MM.1S (cell line): ENCODE measurements around the gene OBP2B.
"Not testable (repeated sequence)": the region's sequence is repeated elsewhere in the genome, so short reads cannot be mapped to it uniquely, and the experiment has no call there.

ENCODE experiments used
- DNase-seq: peaks from one replicate; pipeline ENCODE4 v3.0.0-alpha.2; 2015
- H2AFZ ChIP-seq: fragments of 300-600 bp; sonication (generic); 2 replicates; pipeline ENCODE4 v1.6.0; 2016; ENCODE audit warnings: antibody characterized with exemption, low read length
- H3F3A ChIP-seq: fragments of 300-600 bp; sonication (generic); 2 replicates; pipeline ENCODE4 v1.6.1; 2016; ENCODE audit warnings: mild to moderate bottlenecking, antibody characterized with exemption, low read length, moderate library complexity, mixed read lengths; ENCODE audit not compliant: insufficient read depth
- H3K27ac ChIP-seq: fragments of 300-600 bp; sonication (generic); 2 replicates; pipeline ENCODE4 v1.5.1; 2016; ENCODE audit warnings: mild to moderate bottlenecking, low read length
- H3K27me3 ChIP-seq: fragments of 300-600 bp; sonication (generic); replicated peaks from 2 replicates; pipeline ENCODE4 v1.6.0; 2016; ENCODE audit warnings: low read length; ENCODE audit not compliant: insufficient read depth
- H3K36me3 ChIP-seq: fragments of 300-600 bp; sonication (generic); replicated peaks from 2 replicates; pipeline ENCODE4 v1.6.1; 2016; ENCODE audit warnings: mild to moderate bottlenecking, low read length, mixed read lengths; ENCODE audit not compliant: insufficient read depth
- H3K4me1 ChIP-seq: fragments of 300-600 bp; sonication (generic); 2 replicates; pipeline ENCODE4 v1.6.1; 2016; ENCODE audit warnings: low read length, mixed read lengths
- H3K4me2 ChIP-seq: fragments of 300-600 bp; sonication (generic); 2 replicates; pipeline ENCODE4 v1.6.0; 2016; ENCODE audit warnings: low read depth, low read length
- H3K4me3 ChIP-seq: fragments of 300-600 bp; sonication (generic); 2 replicates; pipeline ENCODE4 v1.5.1; 2016; ENCODE audit warnings: low read length, mixed read lengths
- H3K79me2 ChIP-seq: fragments of 300-600 bp; sonication (generic); 2 replicates; pipeline ENCODE4 v1.6.1; 2016; ENCODE audit warnings: mixed run types, low read length, mixed read lengths
- H3K9ac ChIP-seq: fragments of 300-600 bp; sonication (generic); 2 replicates; pipeline ENCODE4 v1.6.1; 2016; ENCODE audit warnings: low read length, mixed read lengths
- H3K9me2 ChIP-seq: fragments of 300-600 bp; sonication (generic); replicated peaks from 2 replicates; pipeline ENCODE4 v1.6.1; 2016; ENCODE audit warnings: mild to moderate bottlenecking, low read length, mixed read lengths; ENCODE audit not compliant: insufficient read depth
- H3K9me3 ChIP-seq: fragments of 300-600 bp; sonication (generic); replicated peaks from 2 replicates; pipeline ENCODE4 v1.6.1; 2016; ENCODE audit warnings: mild to moderate bottlenecking, low read length, mixed read lengths; ENCODE audit not compliant: insufficient read depth
- H4K20me1 ChIP-seq: fragments of 300-600 bp; sonication (generic); 2 replicates; pipeline ENCODE4 v1.6.1; 2016; ENCODE audit warnings: mild to moderate bottlenecking, low read length, moderate library complexity, mixed read lengths; ENCODE audit not compliant: insufficient read depth
- CTCF ChIP-seq: fragments of 300-600 bp; sonication (generic); IDR thresholded peaks from 2 replicates; pipeline ENCODE4 v1.5.1; 2016; ENCODE audit warnings: antibody characterized with exemption, low read length, mixed read lengths
- EZH2 ChIP-seq: fragments of 300-600 bp; sonication (generic); optimal IDR thresholded peaks from 2 replicates; pipeline ENCODE3; 2017; ENCODE audit warnings: low read depth, mild to moderate bottlenecking, antibody characterized with exemption, low read length, mixed read lengths
- EZH2phosphoT487 ChIP-seq: fragments of 300-600 bp; sonication (generic); IDR thresholded peaks from 2 replicates; pipeline ENCODE4 v1.6.1; 2018; ENCODE audit warnings: antibody characterized with exemption, low read length

The OBP2B gene

GRCh38 chr9:133235549-133236222 is 26.6 kb upstream of the OBP2B start:
- H3K79me2 ChIP-seq: no peaks in the 10 kb centered on the region
- no peak overlapping the region for H3K4me2 ChIP-seq
- no peaks in the 10 kb centered on the region for H3K9me2 ChIP-seq
- no peak overlapping the region for H3K4me3 ChIP-seq
- no peak overlapping the region for H2AFZ ChIP-seq
- H3K9ac ChIP-seq: no peak overlapping the region
- no peaks in the 10 kb centered on the region for H3K4me1 ChIP-seq
- DNase-seq: no peak
- no peaks in the 10 kb centered on the region for H3K36me3 ChIP-seq
- TF ChIP-seq CTCF (no peak), EZH2 (no peak), EZH2phosphoT487 (no peak)
- H3K9me3 ChIP-seq: no peaks in the 10 kb centered on the region
- H3F3A ChIP-seq: no peaks in the 10 kb centered on the region
- no peaks in the 10 kb centered on the region for H4K20me1 ChIP-seq
- peaks cover 93% of the 10 kb centered on the region for H3K27me3 ChIP-seq
- no peak overlapping the region for H3K27ac ChIP-seq

- no peak overlapping the region for H2AFZ ChIP-seq
- H3K27ac ChIP-seq: no peak overlapping the region
- no peak overlapping the region for H3K9ac ChIP-seq
- H3K36me3 ChIP-seq: no peaks in the 10 kb centered on the region
- DNase-seq: no peak
- H3K9me3 ChIP-seq: no peaks in the 10 kb centered on the region
- H3F3A ChIP-seq: no peaks in the 10 kb centered on the region
- H3K4me1 ChIP-seq: no peaks in the 10 kb centered on the region
- H3K9me2 ChIP-seq: no peaks in the 10 kb centered on the region
- H3K27me3 ChIP-seq: peaks cover 93% of the 10 kb centered on the region
- no peak overlapping the region for H3K4me3 ChIP-seq
- no peak overlapping the region for H3K4me2 ChIP-seq
- H4K20me1 ChIP-seq: no peaks in the 10 kb centered on the region
- no peaks in the 10 kb centered on the region for H3K79me2 ChIP-seq
- TF ChIP-seq EZH2phosphoT487 (no peak), CTCF (no peak), EZH2 (no peak)
Observed at GRCh38 chr9:133234577-133235322, 25.7 kb upstream of the OBP2B start.

- Histone ChIP-seq H3K4me2 (no peak overlapping the region), H3K4me1 (no peaks in the 10 kb centered on the region), H3K9me2 (no peaks in the 10 kb centered on the region), H3K36me3 (no peaks in the 10 kb centered on the region), H3K79me2 (no peaks in the 10 kb centered on the region), H3K27me3 (peaks cover 92% of the 10 kb centered on the region), H2AFZ (no peak overlapping the region), H3K9ac (no peak overlapping the region), H3K27ac (no peak overlapping the region), H4K20me1 (no peaks in the 10 kb centered on the region), H3F3A (no peaks in the 10 kb centered on the region), H3K9me3 (no peaks in the 10 kb centered on the region), H3K4me3 (no peak overlapping the region)
- DNase-seq: no peak
- no peak for TF ChIP-seq EZH2phosphoT487
- TF ChIP-seq EZH2: no peak
- no peak for TF ChIP-seq CTCF
Observed at GRCh38 chr9:133233681-133234432, 24.8 kb upstream of the OBP2B start.

- H2AFZ ChIP-seq, H3K9ac ChIP-seq, H3K9me2 ChIP-seq, H3K4me3 ChIP-seq, H3K36me3 ChIP-seq, H3F3A ChIP-seq, H3K27ac ChIP-seq, H4K20me1 ChIP-seq, DNase-seq, H3K9me3 ChIP-seq, H3K79me2 ChIP-seq, H3K4me1 ChIP-seq, H3K4me2 ChIP-seq: not testable (repeated sequence)
- peaks cover 89% of the 10 kb centered on the region for H3K27me3 ChIP-seq
Observed at GRCh38 chr9:133231934-133232568, 23.0 kb upstream of the OBP2B start.

- H3F3A ChIP-seq, H3K4me3 ChIP-seq, H3K4me1 ChIP-seq, H3K36me3 ChIP-seq, H3K4me2 ChIP-seq, H3K9ac ChIP-seq, H3K9me2 ChIP-seq, H2AFZ ChIP-seq, DNase-seq, H3K27ac ChIP-seq, H3K9me3 ChIP-seq, H3K79me2 ChIP-seq, H4K20me1 ChIP-seq: not testable (repeated sequence)
- peaks cover 89% of the 10 kb centered on the region for H3K27me3 ChIP-seq
Observed at GRCh38 chr9:133230514-133230913, 21.5 kb upstream of the OBP2B start.
